HG02610 (cell line): ENCODE data around the gene CCDC7.
"Not testable (repeated sequence)": the region's sequence is repeated elsewhere in the genome, so short reads cannot be mapped to it uniquely, and the experiment has no call there.

Source experiments
- ATAC-seq: cut with Tn5 transposase; IDR thresholded peaks from one replicate; pipeline ENCODE4 v1.9.1; 2021; ENCODE audit warnings: mild to moderate bottlenecking, moderate library complexity; ENCODE audit not compliant: unreplicated experiment

The CCDC7 gene

DNA sequence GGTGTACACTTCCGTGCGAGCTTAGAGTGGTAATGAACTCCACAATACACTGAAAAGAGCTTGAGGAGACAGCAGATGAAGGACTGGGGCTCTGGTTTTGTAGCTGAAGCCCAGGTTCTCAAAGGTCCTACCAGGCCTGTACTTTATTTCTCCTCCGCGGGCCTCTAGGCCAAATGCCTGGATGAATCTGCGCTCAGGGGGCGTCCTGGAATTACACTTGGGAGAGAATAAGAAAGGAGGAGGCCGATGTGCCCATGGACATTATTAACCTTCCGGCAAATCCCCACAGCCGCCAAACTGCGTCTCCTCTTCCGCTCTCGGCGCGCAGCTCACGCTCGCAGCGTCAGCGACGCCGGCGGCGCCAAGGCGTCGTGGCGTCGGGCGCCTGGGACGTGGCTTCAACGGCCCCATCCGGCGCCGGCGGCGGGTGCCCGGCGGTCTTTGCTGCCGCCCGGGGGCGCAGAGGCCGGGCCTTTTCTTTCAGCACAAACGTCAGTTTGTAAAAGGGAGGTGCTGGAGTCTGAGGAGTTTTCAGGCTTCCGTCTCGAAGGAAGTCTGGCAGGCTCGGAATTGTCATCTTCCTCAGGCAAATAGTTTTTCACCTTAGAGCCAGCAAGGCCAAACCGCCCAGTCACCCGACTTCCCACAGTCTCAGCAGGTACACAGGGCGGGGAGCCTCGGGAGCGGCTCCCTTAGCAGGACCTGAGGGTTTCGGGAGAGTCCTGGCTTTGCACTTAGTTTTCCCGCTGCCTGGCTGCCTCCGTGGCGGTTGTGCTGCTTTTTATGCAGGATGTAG is at the start of gene CCDC7:
Gene CCDC7 (plus strand): TSS at position 401 of the 796 bp plus-strand sequence. CDS start 5,503 bp downstream, outside the sequence.
- ATAC-seq: peak; percentile 98

DNA sequence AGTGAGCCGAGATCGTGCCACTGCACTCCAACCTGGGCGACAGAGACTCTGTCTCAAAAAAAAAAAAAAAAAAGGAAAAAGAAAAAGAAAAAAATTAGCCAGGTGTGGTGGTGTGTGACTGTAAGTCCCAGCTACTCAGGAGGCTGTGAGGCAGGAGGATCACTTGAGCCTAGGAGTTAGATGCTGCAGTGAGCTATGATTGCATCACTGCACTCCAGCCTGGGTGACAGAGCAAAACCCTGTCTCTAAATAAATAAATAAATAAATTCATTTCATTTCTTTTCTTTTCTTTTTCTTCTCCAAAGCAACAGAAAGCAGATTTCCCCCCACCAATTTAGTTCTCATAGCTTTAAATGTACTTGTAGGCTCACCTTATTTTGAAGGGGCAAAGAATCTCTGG is 48.8 kb upstream of the CCDC7 start:
- ATAC-seq: not testable (repeated sequence)

- not testable (repeated sequence) for ATAC-seq
These were observed 46.2 kb upstream of the CCDC7 start for GRCh38 chr10:32399720-32400119.

DNA sequence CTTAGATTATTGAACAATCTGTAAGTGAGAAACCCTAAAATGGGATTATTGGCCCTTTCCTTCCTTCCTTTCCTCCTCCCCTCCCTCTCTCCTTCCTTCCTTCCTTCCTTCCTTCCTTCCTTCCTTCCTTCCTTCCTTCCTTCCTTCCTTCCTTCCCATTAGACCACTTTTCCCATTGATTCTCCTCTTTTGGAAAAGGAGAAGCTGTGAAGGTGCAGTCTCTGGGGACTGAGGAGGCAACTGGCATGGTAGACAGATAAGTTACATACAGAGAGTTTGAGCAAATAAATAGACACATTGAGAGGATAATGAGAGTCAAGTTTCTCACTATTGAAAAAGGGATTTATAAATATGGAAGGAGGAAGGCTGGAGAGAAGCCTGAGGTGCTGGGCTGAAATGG is 45.0 kb upstream of the CCDC7 start:
- no peak for ATAC-seq

DNA sequence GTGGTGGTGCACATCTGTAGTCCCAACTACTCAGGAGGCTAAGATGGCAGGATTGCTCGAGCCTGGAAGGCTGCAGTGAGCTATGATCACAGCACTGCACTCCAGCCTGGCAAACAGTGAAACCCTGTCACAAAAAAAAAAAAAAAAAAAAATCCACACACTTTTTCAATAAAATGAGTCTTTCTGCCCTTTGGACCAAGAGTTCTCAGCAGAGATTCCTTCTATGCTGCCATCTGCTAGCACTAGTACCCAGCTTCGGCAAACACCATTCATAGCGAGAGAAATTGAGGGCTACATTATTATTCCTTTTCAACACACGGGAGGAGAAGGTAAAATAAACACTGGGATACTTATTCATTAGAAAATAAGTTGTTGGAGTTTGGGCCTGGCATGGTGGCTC is 43.4 kb upstream of the CCDC7 start:
- no peak for ATAC-seq

- no peak for ATAC-seq
These were observed 42.8 kb upstream of the CCDC7 start for GRCh38 chr10:32403091-32403490.

DNA sequence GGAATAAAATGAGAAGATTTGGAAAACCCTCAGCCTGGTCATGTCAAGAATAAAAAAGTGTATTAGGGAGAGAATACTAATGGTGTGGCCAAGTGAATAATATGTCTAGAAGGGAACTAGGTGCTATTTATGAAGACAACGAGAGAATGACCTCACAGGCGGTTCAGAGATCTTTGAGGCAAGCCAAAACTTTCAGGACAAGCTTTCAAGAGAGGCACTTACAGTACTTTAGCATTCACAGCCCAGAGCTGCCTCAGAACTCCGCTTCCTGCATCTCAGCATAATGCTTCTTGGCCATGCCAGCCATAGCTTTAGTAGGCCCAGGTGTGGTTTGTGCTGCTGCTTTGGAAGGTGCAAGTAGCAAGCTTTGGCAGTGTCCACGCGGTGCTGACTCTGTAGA is 37.2 kb upstream of the CCDC7 start:
- no peak for ATAC-seq

DNA sequence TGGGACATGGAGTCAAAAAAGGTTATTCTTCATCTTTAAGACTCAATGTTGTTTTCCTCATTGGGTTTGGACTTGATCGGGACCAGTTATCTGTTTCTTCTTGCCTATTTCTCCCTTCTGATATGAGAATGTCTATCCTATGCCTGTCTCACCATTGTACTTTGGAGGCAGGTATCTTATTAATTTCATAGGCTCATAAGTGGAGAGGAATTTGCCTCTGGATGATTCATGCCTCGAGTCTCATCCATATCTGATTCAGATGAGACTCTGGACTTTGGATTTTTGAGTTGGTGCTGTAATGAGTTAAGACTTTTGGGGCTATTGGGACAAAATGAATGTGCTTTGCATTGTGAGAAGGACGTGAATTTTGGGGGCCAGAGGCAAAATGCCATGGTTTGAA is 36.2 kb upstream of the CCDC7 start:
- ATAC-seq: no peak

DNA sequence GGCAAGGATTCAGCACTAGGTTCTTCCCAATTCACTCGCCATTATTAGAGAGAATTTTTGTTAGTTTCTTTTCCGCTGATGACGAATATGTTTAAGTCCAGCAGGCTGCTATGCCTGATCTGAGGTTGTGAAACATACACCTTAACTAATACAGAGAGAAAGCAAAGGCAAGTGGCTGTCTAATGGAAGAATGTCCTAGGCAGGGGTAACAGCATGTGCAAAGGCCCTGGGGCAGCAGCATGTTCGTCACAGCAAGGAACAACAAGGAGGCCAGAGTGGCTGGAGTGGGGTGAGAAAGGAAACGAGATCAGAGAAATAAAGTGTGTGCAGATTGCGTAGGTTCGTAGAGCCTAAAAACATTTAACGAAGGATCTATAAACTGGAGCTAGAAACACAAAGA is 35.4 kb upstream of the CCDC7 start:
- no peak for ATAC-seq

- ATAC-seq: no peak
These were observed 34.0 kb upstream of the CCDC7 start for GRCh38 chr10:32411797-32412498.

DNA sequence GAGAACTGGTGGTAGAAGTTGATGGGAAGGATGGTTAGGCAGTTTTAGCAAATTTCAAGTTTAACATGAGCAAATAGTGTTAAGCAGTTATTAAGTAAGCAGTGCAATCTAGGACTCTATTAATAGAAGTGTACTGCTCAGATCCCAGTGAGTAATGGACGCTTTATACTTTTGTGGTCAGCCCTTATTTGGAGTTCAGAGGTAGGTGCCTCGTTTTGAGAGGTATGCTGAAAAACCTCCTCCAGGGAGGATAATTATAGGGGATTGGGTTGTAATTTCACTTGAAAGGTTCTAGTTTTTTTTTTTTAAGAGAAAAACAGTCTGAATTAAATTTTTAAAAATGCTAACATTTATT is 33.5 kb upstream of the CCDC7 start:
- ATAC-seq: no peak

DNA sequence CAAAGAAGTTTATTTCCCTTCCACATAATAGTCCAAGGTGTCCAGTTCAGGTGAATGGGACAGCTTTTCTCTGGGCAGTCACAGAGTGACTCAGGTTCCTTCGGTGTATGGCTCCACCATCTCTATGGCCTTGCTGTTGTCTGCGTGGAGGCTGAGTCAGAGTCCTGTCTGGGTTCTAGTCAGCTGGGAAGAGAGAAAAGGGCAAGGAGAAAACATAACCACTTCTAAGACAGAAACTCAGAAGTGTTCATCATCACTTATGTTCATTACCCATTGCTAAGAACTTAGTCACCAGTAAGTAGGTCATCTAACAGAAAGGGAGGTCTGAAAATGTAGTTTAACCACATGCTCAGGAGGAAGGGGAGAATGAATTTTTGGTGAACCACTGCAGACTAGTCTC is 32.4 kb upstream of the CCDC7 start:
- ATAC-seq: no peak

- ATAC-seq: no peak
These were observed 30.6 kb upstream of the CCDC7 start for GRCh38 chr10:32415361-32415760.

GRCh38 chr10:32417911-32418547 is 27.9 kb upstream of the CCDC7 start:
- no peak for ATAC-seq

- ATAC-seq: no peak
These were observed 27.4 kb upstream of the CCDC7 start for GRCh38 chr10:32418572-32418971.

GRCh38 chr10:32419615-32420014 is 26.3 kb upstream of the CCDC7 start:
- no peak for ATAC-seq

GRCh38 chr10:32426186-32426585 is 19.8 kb upstream of the CCDC7 start:
- no peak for ATAC-seq

DNA sequence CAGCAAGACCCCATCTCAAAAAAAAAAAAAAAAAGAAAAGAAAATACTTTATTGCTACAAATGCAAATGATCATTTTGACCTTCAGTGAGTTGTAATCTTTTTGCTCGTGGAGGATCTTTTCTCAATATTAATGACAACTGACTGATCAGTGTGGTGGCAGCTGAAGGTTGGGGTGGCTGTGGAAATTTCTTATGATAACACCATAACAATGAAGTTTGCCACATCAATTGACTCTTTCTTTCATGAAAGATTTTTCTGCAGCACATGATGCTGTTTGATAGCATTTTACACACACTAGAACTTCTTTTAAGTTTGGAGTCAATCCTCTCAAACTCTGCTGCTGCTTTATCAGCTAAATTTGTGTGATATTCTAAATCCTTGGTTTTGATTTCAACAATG is 12.4 kb upstream of the CCDC7 start:
- ATAC-seq: no peak

GRCh38 chr10:32436215-32436614 is 9.7 kb upstream of the CCDC7 start:
- no peak for ATAC-seq

DNA sequence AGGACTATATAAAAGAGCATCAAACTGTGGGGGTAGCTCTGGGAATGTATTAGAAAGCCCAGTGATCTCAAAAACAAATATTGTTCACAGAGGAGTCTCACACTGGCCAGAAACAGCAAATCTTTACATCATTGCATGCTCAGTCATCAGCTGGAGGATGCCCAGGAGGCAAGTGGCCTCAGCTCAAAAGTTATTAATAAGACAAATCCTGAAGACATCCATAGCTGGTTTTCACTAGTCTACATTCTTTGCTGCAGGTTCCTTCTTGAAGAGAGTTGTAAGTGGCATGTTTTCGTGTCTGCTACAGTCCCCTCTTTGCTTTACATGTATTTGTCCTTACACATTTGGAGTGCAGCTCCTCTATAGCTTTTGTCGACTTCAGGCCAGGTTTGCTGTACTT is 8.6 kb upstream of the CCDC7 start:
- no peak for ATAC-seq

GRCh38 chr10:32445036-32445435 is 904 bp upstream of the CCDC7 start:
- ATAC-seq: no peak
